ENCODE results near the gene RFX1. TPM values are rescaled to one million over a fixed set of nuclear protein-coding genes. Genes with fewer than 3 reads are reported as not detected.

Gene RFX1
- total RNA-seq, 2 experiments from 2014 or later = 4.4 to 17.4 TPM

DNA sequence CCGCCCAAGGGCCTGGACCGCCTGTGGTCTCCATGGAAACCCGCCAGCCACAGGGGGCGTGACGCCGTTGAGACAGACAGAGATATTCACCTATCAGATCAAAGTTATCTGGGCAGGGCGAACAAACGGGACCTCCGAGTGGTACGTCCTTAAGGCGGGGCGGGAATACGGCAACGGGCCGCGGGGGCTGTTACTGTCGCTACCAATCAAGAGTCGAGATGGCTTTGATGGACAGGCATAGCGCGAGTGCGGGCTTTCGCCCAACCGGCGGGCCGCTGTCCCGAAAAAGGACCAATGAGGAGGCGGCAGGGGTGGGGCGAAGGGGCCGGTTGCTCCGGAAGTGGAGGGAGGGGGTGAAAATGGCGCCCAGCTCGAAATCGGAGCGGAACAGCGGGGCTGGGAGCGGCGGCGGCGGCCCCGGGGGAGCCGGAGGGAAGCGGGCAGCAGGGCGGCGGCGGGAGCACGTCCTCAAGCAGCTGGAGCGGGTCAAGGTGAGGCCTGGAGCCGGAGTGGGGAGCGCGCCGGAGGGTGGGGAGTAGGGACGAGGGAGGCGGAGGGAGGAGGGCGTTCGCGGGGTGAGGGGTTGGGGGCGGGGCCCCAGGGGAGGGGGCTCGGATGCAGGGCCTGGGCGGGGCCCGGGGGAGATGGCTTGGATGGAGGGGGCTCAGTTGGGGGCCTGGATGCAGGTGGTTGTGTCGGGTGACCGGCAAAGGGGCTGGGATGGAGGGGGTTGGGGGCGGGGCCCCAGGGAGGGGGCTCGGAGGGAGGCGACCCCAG is 53.8 kb downstream of the RFX1 start, which contains the start of gene DCAF15:
DCAF15 (plus strand) TSS at position 356 of the 777 bp plus-strand sequence; CDS start at position 360, 4 bp downstream.
- Histone ChIP-seq H4K20me1 (ENCODE audit: insufficient read depth, low read length) (no peaks in the 10 kb centered on the region), H3K36me3 (ENCODE audit: insufficient read depth, low read length) (peaks cover 33% of the 10 kb centered on the region), H3K4me1 (ENCODE audit: insufficient read depth, low read length, poor library complexity, severe bottlenecking) (peaks cover 16% of the 10 kb centered on the region), H2AFZ (ENCODE audit: low read length) (peak within 1 kb of the TSS; percentile 83), H3K79me2 (ENCODE audit: insufficient read depth, low read depth, low read length) (peaks cover 16% of the 10 kb centered on the region), H3K9me2 (ENCODE audit: insufficient read depth, low read length) (no peaks in the 10 kb centered on the region), H3K4me2 (ENCODE audit: low read length) (peak within 1 kb of the TSS; percentile 84), H3K4me3 (ENCODE audit: low read depth, low read length, poor library complexity, severe bottlenecking) (peak within 1 kb of the TSS; percentile 85), H3K9me3 (ENCODE audit: low read length) (no peaks in the 10 kb centered on the region), H3K27ac (ENCODE audit: low read depth, low read length, poor library complexity, severe bottlenecking) (peak within 1 kb of the TSS; percentile 41)
- no TSS peak for BruUV-seq (replicated peaks)
- intact Hi-C loops (cut with micrococcal nuclease; ENCODE audit: unreplicated experiment) = loop anchor here (1.0 to 5.0 kb wide), 4 partner anchors 32 to 80 kb away; partner anchors contain the start of genes IL27RA and RFX1
- ChIA-PET POLR2A (interaction anchor here (0.5 to 1.7 kb wide), 5 partner anchors 34 to 537 kb away, joined by 3 to 6 read pairs (median 3); partner anchors contain the start of gene RFX1), CTCF (ENCODE audit: unreplicated experiment) (no interaction called here)
- peak; percentile 100 for DNase-seq (ENCODE audit: low spot score)
- TF ChIP-seq EZH2phosphoT487 (IDR thresholded peaks at IDR 0.05; ENCODE audit: borderline replicate concordance, low read depth, low read length) = no peak
- TF ChIP-seq, protein P1, sequence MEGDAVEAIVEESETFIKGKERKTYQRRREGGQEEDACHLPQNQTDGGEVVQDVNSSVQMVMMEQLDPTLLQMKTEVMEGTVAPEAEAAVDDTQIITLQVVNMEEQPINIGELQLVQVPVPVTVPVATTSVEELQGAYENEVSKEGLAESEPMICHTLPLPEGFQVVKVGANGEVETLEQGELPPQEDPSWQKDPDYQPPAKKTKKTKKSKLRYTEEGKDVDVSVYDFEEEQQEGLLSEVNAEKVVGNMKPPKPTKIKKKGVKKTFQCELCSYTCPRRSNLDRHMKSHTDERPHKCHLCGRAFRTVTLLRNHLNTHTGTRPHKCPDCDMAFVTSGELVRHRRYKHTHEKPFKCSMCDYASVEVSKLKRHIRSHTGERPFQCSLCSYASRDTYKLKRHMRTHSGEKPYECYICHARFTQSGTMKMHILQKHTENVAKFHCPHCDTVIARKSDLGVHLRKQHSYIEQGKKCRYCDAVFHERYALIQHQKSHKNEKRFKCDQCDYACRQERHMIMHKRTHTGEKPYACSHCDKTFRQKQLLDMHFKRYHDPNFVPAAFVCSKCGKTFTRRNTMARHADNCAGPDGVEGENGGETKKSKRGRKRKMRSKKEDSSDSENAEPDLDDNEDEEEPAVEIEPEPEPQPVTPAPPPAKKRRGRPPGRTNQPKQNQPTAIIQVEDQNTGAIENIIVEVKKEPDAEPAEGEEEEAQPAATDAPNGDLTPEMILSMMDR (conservative IDR thresholded peaks at IDR 0.05; ENCODE audit: low read length) = no peak

DNA sequence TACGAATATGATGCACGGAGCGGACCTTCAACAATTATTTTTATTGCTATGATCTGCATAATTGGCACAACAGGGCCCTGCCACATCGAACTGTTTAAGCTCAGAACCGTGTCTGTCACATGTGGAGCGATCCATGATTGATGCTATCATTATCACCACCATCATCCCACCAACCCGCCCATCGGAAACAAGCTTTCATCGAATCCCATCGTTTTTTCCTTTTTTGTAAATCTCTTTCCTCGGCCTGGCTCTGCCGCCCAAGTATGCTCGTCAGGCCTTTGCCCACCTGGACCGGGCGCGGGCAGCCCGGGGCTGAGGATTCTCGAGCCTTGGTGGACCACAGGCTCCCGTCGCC is 54.3 kb downstream of the RFX1 start:
- H2AFZ ChIP-seq (ENCODE audit: low read length) = peak overlapping the region; percentile 83
- peaks cover 27% of the 10 kb centered on the region for H3K36me3 ChIP-seq (ENCODE audit: insufficient read depth, low read length)
- POLR2A ChIA-PET = interaction anchor here (0.5 to 1.7 kb wide), 4 partner anchors 35 to 538 kb away, joined by 3 to 6 read pairs (median 4); no protein-coding TSS in a partner anchor
- H3K79me2 ChIP-seq (ENCODE audit: insufficient read depth, low read depth, low read length) = peaks cover 16% of the 10 kb centered on the region
- CTCF ChIA-PET (ENCODE audit: unreplicated experiment) = no interaction called here
- peak overlapping the region; percentile 84 for H3K4me2 ChIP-seq (ENCODE audit: low read length)
- BruUV-seq (replicated peaks) = no TSS peak
- peak; percentile 17 for DNase-seq (ENCODE audit: low spot score)
- TF ChIP-seq, protein P1 (conservative IDR thresholded peaks at IDR 0.05; ENCODE audit: low read length) = no peak
- TF ChIP-seq EZH2phosphoT487 (IDR thresholded peaks at IDR 0.05; ENCODE audit: borderline replicate concordance, low read depth, low read length) = no peak
- H3K4me3 ChIP-seq (ENCODE audit: low read depth, low read length, poor library complexity, severe bottlenecking) = peak overlapping the region; percentile 85
- H4K20me1 ChIP-seq (ENCODE audit: insufficient read depth, low read length) = no peaks in the 10 kb centered on the region
- H3K9me3 ChIP-seq (ENCODE audit: low read length) = no peaks in the 10 kb centered on the region
- peaks cover 16% of the 10 kb centered on the region for H3K4me1 ChIP-seq (ENCODE audit: insufficient read depth, low read length, poor library complexity, severe bottlenecking)
- H3K27ac ChIP-seq (ENCODE audit: low read depth, low read length, poor library complexity, severe bottlenecking) = no peak overlapping the region
- intact Hi-C loops (cut with micrococcal nuclease; ENCODE audit: unreplicated experiment) = loop anchor here (1.0 to 5.0 kb wide), 4 partner anchors 33 to 81 kb away; partner anchors contain the start of genes IL27RA and RFX1
- H3K9me2 ChIP-seq (ENCODE audit: insufficient read depth, low read length) = no peaks in the 10 kb centered on the region

DNA sequence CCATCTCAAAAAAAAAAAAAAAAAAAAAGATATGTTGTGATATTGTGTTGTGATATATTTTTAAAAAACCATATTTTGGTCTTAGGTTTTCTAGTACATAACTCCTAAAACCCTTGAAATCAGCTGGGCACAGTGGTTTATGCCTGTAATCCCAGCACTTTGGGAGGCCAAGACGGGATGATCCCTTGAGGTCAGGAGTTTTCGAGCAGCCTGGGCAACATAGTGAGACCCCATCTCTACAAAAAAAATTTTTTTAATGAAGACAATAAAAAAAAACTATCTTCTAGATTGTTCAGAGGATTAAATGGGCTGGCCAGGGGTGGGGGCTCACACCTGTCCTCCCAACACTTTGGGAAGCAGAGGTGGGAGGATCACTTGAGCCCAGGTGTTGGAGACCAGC is 55.1 kb downstream of the RFX1 start:
- no peak for DNase-seq (ENCODE audit: low spot score)
- ChIA-PET POLR2A (no interaction called here), CTCF (ENCODE audit: unreplicated experiment) (no interaction called here)
- H3K4me2 ChIP-seq (ENCODE audit: low read length) = peak overlapping the region; percentile 84; the same call in 1 of the 2 replicates
- H3K9me2 ChIP-seq (ENCODE audit: insufficient read depth, low read length) = no peaks in the 10 kb centered on the region
- BruUV-seq (replicated peaks) = no TSS peak
- no peaks in the 10 kb centered on the region for H3K9me3 ChIP-seq (ENCODE audit: low read length)
- H3K79me2 ChIP-seq (ENCODE audit: insufficient read depth, low read depth, low read length) = peaks cover 16% of the 10 kb centered on the region
- no peak for TF ChIP-seq EZH2phosphoT487 (IDR thresholded peaks at IDR 0.05; ENCODE audit: borderline replicate concordance, low read depth, low read length)
- TF ChIP-seq, protein P1 (conservative IDR thresholded peaks at IDR 0.05; ENCODE audit: low read length) = no peak
- intact Hi-C loops (cut with micrococcal nuclease; ENCODE audit: unreplicated experiment) = loop anchor here (5.0 kb wide), 2 partner anchors 69 to 81 kb away; partner anchors contain the start of gene IL27RA
- H4K20me1 ChIP-seq (ENCODE audit: insufficient read depth, low read length) = no peaks in the 10 kb centered on the region
- no peak overlapping the region for H3K4me3 ChIP-seq (ENCODE audit: low read depth, low read length, poor library complexity, severe bottlenecking)
- no peak overlapping the region for H3K27ac ChIP-seq (ENCODE audit: low read depth, low read length, poor library complexity, severe bottlenecking)
- no peak overlapping the region for H2AFZ ChIP-seq (ENCODE audit: low read length)
- peaks cover 16% of the 10 kb centered on the region for H3K4me1 ChIP-seq (ENCODE audit: insufficient read depth, low read length, poor library complexity, severe bottlenecking)
- peaks cover 20% of the 10 kb centered on the region for H3K36me3 ChIP-seq (ENCODE audit: insufficient read depth, low read length)

All from OCI-LY7 (cell line).